Measurements from ENCODE around the gene SERPINB6.
A peak's percentile ranks its signal among the peaks of the same experiment; 100 is the strongest.

The SERPINB6 gene

GRCh38 chr6:2971420-2972218 is at the start of gene SERPINB6:
SERPINB6 (minus strand) TSS chr6:2971567; CDS start chr6:2959332, 12,235 bp downstream.
- H3K4me1 Mint-ChIP-seq: peaks cover 40% of the 10 kb centered on the region
- peak within 1 kb of the TSS; percentile 92 to 98 (median 95) for H3K27ac Mint-ChIP-seq
- H3K36me3 Mint-ChIP-seq (ENCODE audit: low read depth): no peaks in the 10 kb centered on the region
- no peaks in the 10 kb centered on the region for H3K9me3 Mint-ChIP-seq
- H3K27me3 Mint-ChIP-seq (ENCODE audit: low read depth): peaks cover 3% of the 10 kb centered on the region
- H3K4me3 Mint-ChIP-seq: peak within 1 kb of the TSS; percentile 88 to 95 (median 93)
- no peak for TF ChIP-seq CTCF (IDR thresholded peaks at IDR 0.05; ENCODE audit: unreplicated experiment in 3 of 3)

GRCh38 chr6:3019749-3020320 is 48.5 kb upstream of the SERPINB6 start:
- H3K27ac Mint-ChIP-seq: no peak overlapping the region
- peaks cover 7% of the 10 kb centered on the region for H3K4me1 Mint-ChIP-seq
- H3K9me3 Mint-ChIP-seq: no peaks in the 10 kb centered on the region
- H3K36me3 Mint-ChIP-seq (ENCODE audit: low read depth): peaks cover 53% of the 10 kb centered on the region
- TF ChIP-seq CTCF (IDR thresholded peaks at IDR 0.05; ENCODE audit: unreplicated experiment in 3 of 3): no peak
- peaks cover 3% of the 10 kb centered on the region for H3K27me3 Mint-ChIP-seq (ENCODE audit: low read depth)
- no peak overlapping the region for H3K4me3 Mint-ChIP-seq

GRCh38 chr6:3019065-3019464 is 47.7 kb upstream of the SERPINB6 start:
- no peak for TF ChIP-seq CTCF (IDR thresholded peaks at IDR 0.05; ENCODE audit: unreplicated experiment in 3 of 3)
- peaks cover 3% of the 10 kb centered on the region for H3K27me3 Mint-ChIP-seq (ENCODE audit: low read depth)
- H3K9me3 Mint-ChIP-seq: no peaks in the 10 kb centered on the region
- peaks cover 7% of the 10 kb centered on the region for H3K4me1 Mint-ChIP-seq
- no peak overlapping the region for H3K4me3 Mint-ChIP-seq
- H3K27ac Mint-ChIP-seq: no peak overlapping the region
- peaks cover 61% of the 10 kb centered on the region for H3K36me3 Mint-ChIP-seq (ENCODE audit: low read depth)

- Mint-ChIP-seq H3K4me1 (no peaks in the 10 kb centered on the region), H3K4me3 (no peak overlapping the region), H3K36me3 (ENCODE audit: low read depth) (peaks cover 65% of the 10 kb centered on the region), H3K9me3 (peaks cover 6% of the 10 kb centered on the region), H3K27ac (no peak overlapping the region), H3K27me3 (ENCODE audit: low read depth) (peaks cover 3% of the 10 kb centered on the region)
- no peak for TF ChIP-seq CTCF (IDR thresholded peaks at IDR 0.05; ENCODE audit: unreplicated experiment in 3 of 3)
Measured at GRCh38 chr6:3017304-3017703, 45.9 kb upstream of the SERPINB6 start.

- Mint-ChIP-seq H3K4me1 (no peaks in the 10 kb centered on the region), H3K4me3 (no peak overlapping the region), H3K27me3 (ENCODE audit: low read depth) (peaks cover 3% of the 10 kb centered on the region), H3K27ac (no peak overlapping the region), H3K36me3 (ENCODE audit: low read depth) (peaks cover 71% of the 10 kb centered on the region), H3K9me3 (peaks cover 12% of the 10 kb centered on the region)
- TF ChIP-seq CTCF (IDR thresholded peaks at IDR 0.05; ENCODE audit: unreplicated experiment in 3 of 3): no peak
Measured at GRCh38 chr6:3016473-3017280, 45.3 kb upstream of the SERPINB6 start.

All from nephron (organoid).